AG09319 (cell line): ENCODE results near the gene RHEB.

Experiments used
- DNase-seq: peaks from one replicate; pipeline ENCODE4 v3.0.0-alpha.2; 2010; ENCODE audit warnings: low read depth; ENCODE audit errors: extremely low read depth
- TF ChIP-seq, protein P1 (sequence below): IDR thresholded peaks from 2 replicates; pipeline ENCODE4 v1.5.1; 2011; ENCODE audit warnings: low read depth, mild to moderate bottlenecking, inconsistent platforms, low read length, moderate library complexity

The RHEB gene

DNA sequence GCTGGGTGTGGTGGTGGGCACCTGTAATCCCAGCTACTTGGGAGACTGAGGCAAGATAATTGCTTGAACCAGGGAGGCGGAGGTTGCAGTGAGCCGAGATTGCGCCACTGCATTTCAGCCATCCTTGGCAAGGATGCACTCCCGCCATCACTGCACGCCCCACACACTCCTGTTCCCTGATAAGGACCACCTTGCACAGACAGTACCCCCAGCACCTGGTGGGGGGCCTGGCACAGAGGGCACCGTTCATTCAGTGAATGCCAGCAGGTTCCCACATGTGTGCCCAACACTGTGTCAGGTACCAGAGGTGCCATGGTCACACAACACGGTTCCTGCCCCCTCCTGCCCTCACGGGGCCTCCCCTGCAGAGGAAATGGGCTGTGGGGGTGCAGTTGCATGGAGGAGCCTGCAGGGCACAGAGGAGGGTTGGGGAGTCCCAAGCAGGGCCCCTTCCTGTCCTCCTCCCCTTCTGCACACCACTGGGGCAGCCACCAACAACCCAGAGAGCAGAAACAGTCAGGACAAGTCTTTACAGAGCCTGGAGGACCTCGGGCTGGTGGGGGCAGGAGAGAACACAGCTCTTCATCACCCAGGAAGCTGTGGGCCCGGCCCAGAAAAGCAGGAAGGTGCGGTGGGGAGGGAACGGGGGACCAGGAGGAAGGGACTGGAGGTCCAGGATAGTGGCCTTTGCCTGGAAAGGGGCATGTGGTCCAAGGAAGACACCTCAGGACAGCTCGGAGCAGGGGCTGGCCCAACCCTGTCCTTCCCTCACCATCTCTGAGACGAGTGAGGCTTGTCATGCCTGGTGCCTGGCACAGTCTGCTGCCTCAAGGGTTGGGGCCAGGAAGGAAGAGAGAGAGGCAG, 86.8 kb downstream of the RHEB start:
- TF ChIP-seq, protein P1, sequence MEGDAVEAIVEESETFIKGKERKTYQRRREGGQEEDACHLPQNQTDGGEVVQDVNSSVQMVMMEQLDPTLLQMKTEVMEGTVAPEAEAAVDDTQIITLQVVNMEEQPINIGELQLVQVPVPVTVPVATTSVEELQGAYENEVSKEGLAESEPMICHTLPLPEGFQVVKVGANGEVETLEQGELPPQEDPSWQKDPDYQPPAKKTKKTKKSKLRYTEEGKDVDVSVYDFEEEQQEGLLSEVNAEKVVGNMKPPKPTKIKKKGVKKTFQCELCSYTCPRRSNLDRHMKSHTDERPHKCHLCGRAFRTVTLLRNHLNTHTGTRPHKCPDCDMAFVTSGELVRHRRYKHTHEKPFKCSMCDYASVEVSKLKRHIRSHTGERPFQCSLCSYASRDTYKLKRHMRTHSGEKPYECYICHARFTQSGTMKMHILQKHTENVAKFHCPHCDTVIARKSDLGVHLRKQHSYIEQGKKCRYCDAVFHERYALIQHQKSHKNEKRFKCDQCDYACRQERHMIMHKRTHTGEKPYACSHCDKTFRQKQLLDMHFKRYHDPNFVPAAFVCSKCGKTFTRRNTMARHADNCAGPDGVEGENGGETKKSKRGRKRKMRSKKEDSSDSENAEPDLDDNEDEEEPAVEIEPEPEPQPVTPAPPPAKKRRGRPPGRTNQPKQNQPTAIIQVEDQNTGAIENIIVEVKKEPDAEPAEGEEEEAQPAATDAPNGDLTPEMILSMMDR: no peak; the same call in 1 of the 2 replicates
- no peak for DNase-seq

DNA sequence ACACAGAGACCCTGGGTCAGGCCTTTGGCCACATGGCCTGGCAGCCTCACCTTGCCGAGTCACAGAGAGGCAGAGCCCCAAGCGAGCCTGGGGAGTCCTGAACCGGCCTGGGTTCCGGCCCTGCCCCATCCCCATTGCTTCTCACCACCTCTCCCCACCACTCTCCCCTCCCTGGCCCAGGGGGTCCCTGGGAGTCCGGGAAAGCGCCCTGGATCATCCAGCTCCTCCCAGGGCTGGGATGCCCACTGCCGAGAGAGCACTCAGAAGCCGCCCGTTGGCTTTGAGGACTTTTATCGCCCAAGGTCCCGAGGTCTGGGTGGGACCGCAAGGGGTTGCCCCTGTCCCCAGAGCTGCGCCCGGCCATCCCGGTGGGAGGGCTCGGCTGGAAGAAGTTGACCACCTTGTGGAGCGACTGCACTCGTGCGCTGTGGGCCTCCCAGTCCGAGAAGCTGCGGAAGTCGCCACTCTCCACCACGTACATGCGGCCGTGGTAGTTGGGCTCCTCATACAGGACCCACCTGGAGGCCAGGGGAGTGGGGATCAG, 87.9 kb downstream of the RHEB start:
- DNase-seq: no peak
- TF ChIP-seq, protein P1: no peak

DNA sequence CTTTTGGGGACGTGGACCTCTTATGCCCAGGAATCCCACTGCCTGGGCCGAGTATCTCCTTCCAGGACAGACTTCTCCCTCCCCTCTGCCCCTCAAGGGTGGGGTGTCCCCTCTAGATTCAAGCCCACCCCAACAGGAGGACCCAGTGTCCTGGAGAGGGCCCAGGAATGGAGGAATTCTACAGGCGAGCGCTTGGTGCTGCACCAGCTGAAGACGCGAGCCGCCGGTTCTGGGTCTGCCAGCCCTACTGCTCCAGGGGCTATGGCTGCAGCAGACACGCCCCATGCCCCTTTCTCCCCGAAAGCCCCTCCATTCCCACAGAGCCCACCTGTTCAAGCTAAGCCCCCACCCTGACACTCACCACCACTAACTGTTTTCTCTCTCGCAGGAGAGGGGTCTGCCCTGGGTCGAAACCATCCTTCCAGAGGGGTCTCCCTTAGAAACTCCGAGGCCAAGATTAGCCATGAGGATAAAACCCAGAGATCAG, 88.4 kb downstream of the RHEB start:
- TF ChIP-seq, protein P1: no peak
- DNase-seq: no peak

DNA sequence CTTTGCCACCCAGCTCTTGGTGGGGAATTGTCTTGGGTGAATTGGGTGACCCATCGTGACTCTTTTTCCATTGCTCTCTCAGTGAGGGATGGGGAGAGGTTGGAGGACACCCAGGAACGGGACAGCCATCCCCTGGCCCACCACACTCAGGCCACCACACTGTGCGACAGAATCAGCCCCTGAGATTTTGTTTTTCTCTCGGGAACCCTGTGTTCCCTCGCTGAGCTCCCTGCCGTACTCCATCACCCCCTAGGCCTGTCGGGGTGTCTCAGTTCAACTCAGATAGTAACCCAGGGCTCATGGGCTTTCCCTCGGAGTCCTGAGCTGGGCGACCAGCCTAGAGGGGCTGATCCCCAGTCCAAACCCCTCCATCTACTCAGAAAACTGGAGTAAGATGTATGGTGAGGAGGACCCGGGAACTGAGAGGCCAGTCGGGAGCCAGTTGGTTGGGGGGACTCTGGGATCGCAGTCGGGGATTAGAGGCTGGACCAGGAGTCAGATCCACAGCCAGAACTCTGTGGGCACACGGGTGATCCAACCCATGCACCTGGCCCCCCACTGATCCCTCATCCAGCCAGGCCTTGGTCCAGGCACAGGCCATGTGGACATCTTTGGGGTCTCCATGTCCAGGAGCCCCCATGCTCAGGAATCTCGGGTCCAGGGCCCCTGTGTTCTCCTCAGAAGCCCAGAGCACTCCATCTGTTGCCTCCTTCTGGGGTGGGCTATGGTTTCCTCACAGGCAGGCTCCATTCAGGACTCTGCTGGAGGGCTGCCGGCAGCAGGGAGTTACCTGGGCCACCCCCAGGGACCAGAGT, 89.1 kb downstream of the RHEB start:
- TF ChIP-seq, protein P1: no peak
- no peak for DNase-seq

DNA sequence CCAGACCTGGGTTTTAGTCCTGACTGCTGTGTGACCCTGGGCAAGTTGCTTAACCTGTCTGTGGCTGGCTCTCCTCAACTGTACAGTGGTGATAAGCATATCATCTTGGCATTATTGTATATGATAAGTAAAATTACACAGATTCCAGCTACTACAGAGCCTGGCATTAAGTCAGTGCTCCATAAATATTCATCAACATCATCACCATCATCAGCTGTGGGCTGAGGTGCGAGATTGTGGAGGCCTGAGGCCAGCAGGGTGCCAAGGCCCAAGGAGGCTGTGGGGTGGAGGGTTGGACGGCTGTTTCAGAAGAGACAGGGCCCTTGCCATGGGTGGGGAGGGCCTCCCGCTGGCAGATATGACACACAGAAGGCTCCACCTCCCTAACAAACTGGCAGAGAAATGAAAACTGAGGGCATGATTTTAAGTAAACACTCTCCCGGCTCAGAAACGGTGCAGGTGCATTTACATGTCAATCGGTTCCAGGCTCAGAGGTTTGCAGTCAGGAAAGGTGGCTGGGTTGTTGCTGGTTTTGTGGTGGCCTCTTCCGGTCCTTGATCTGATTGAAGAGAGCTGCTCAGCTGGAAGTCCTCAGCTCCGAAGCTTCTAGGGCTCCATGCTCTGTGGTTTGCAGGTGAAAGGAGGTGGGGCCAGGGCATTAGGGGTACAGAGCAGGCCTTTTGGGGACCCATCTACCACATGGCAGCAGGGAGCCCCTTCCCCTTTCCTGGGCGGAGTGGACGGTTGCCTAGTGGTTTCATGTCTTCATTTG, 89.9 kb downstream of the RHEB start:
- DNase-seq: no peak
- TF ChIP-seq, protein P1: no peak

DNA sequence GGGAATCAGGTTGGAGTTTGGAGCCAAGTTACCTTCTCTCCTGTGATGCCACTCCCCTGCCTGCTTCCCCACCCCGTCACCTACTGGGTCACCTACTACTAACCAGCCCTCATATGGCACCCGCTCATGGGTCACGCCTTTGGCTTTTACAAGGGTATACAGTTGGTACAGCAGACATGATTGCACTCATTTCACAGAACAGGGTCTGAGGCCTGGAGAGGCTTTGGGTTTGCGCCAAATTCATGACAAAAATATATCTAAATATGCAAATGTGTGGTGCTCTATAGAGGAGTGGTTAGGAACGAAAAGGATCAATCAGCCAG, 90.5 kb downstream of the RHEB start:
- no peak for DNase-seq
- TF ChIP-seq, protein P1: no peak
